ENCODE results near the gene CCDC186. TPM values are rescaled to one million over a fixed set of nuclear protein-coding genes. Genes with fewer than 3 reads are reported as not detected.

The CCDC186 gene
- total RNA-seq, 1 donor from 2014 or later = 7.1 TPM

GRCh38 chr10:114140036-114140435 lies 34.0 kb downstream of the CCDC186 start:
- no peaks in the 10 kb centered on the region for H3K27me3 Mint-ChIP-seq (ENCODE audit: low read depth)
- no peak for TF ChIP-seq CTCF (conservative IDR thresholded peaks at IDR 0.05)
- H3K27ac Mint-ChIP-seq (ENCODE audit: unreplicated experiment) = no peak overlapping the region
- peaks cover 5% of the 10 kb centered on the region for H3K4me1 Mint-ChIP-seq
- peaks cover 9% of the 10 kb centered on the region for H3K36me3 Mint-ChIP-seq (ENCODE audit: low read depth)
- DNase-seq (ENCODE audit: low read depth, low spot score) = no peak
- no peaks in the 10 kb centered on the region for H3K9me3 Mint-ChIP-seq
- no peak overlapping the region for H3K4me3 Mint-ChIP-seq

- H3K27me3 Mint-ChIP-seq (ENCODE audit: low read depth) = no peaks in the 10 kb centered on the region
- peaks cover 5% of the 10 kb centered on the region for H3K4me1 Mint-ChIP-seq
- peaks cover 9% of the 10 kb centered on the region for H3K36me3 Mint-ChIP-seq (ENCODE audit: low read depth)
- DNase-seq (ENCODE audit: low read depth, low spot score) = no peak
- no peak overlapping the region for H3K27ac Mint-ChIP-seq (ENCODE audit: unreplicated experiment)
- H3K9me3 Mint-ChIP-seq = no peaks in the 10 kb centered on the region
- TF ChIP-seq CTCF (conservative IDR thresholded peaks at IDR 0.05) = no peak
- H3K4me3 Mint-ChIP-seq = no peak overlapping the region
Observed at GRCh38 chr10:114138581-114138980, 35.4 kb downstream of the CCDC186 start.

- H3K4me1 Mint-ChIP-seq = peaks cover 5% of the 10 kb centered on the region
- H3K27ac Mint-ChIP-seq (ENCODE audit: unreplicated experiment) = no peak overlapping the region
- no peak for TF ChIP-seq CTCF (conservative IDR thresholded peaks at IDR 0.05)
- H3K36me3 Mint-ChIP-seq (ENCODE audit: low read depth) = peaks cover 12% of the 10 kb centered on the region
- H3K9me3 Mint-ChIP-seq = no peaks in the 10 kb centered on the region
- DNase-seq (ENCODE audit: low read depth, low spot score) = no peak
- H3K4me3 Mint-ChIP-seq = no peak overlapping the region
- no peaks in the 10 kb centered on the region for H3K27me3 Mint-ChIP-seq (ENCODE audit: low read depth)
Observed at GRCh38 chr10:114135476-114135875, 38.5 kb downstream of the CCDC186 start.

- no peak for TF ChIP-seq CTCF (conservative IDR thresholded peaks at IDR 0.05)
- DNase-seq (ENCODE audit: low read depth, low spot score) = no peak
- peaks cover 10% of the 10 kb centered on the region for H3K36me3 Mint-ChIP-seq (ENCODE audit: low read depth)
- H3K4me1 Mint-ChIP-seq = no peaks in the 10 kb centered on the region
- no peaks in the 10 kb centered on the region for H3K9me3 Mint-ChIP-seq
- no peak overlapping the region for H3K4me3 Mint-ChIP-seq
- H3K27ac Mint-ChIP-seq (ENCODE audit: unreplicated experiment) = no peak overlapping the region
- no peaks in the 10 kb centered on the region for H3K27me3 Mint-ChIP-seq (ENCODE audit: low read depth)
Observed at GRCh38 chr10:114131094-114131493, 42.9 kb downstream of the CCDC186 start.

- Mint-ChIP-seq H3K9me3 (no peaks in the 10 kb centered on the region), H3K36me3 (ENCODE audit: low read depth) (peaks cover 4% of the 10 kb centered on the region), H3K27ac (ENCODE audit: unreplicated experiment) (no peak overlapping the region), H3K4me3 (no peak overlapping the region), H3K27me3 (ENCODE audit: low read depth) (peaks cover 2% of the 10 kb centered on the region), H3K4me1 (no peaks in the 10 kb centered on the region)
- TF ChIP-seq CTCF (conservative IDR thresholded peaks at IDR 0.05) = peak; percentile 30
- DNase-seq (ENCODE audit: low read depth, low spot score) = no peak
Observed at GRCh38 chr10:114121031-114121430, 53.0 kb downstream of the CCDC186 start.

- TF ChIP-seq CTCF (conservative IDR thresholded peaks at IDR 0.05) = no peak
- Mint-ChIP-seq H3K27ac (ENCODE audit: unreplicated experiment) (peak overlapping the region; percentile 28), H3K4me3 (no peak overlapping the region), H3K36me3 (ENCODE audit: low read depth) (peaks cover 3% of the 10 kb centered on the region), H3K4me1 (no peaks in the 10 kb centered on the region), H3K9me3 (no peaks in the 10 kb centered on the region), H3K27me3 (ENCODE audit: low read depth) (peaks cover 17% of the 10 kb centered on the region)
- no peak for DNase-seq (ENCODE audit: low read depth, low spot score)
Observed at GRCh38 chr10:114118514-114118913, 55.5 kb downstream of the CCDC186 start.

All from neural crest cell (in vitro differentiated cells).